Liver (tissue), 9 donors: ENCODE results near the gene ERH. TPM values are rescaled to one million over a fixed set of nuclear protein-coding genes. Genes with fewer than 3 reads are reported as not detected.

ENCODE experiments used
- DNase-seq: peaks from one replicate; pipeline ENCODE4 v3.0.0-alpha.2; 2017; ENCODE audit warnings: low spot score
- H3K27ac ChIP-seq, 2 donors: one replicate each; pipeline ENCODE4 v1.7.0; 2013; ENCODE audit warnings: inconsistent platforms in 2 of 2, low read length in 2 of 2, control low read depth in 1 of 2, low read depth in 1 of 2, mild to moderate bottlenecking in 1 of 2
- H3K27me3 ChIP-seq, 4 donors: one replicate each; pipeline versions ENCODE4 v1.6.1 to v1.7.0; 2013; ENCODE audit warnings: low read length in 3 of 4, inconsistent platforms in 1 of 4, mild to moderate bottlenecking in 1 of 4, moderate library complexity in 1 of 4; ENCODE audit not compliant: control insufficient read depth in 4 of 4, insufficient read depth in 4 of 4
- H3K36me3 ChIP-seq, 4 donors: one replicate each; pipeline versions ENCODE4 v1.6.1 to v1.7.0; 2013; ENCODE audit warnings: low read length in 3 of 4, mild to moderate bottlenecking in 3 of 4, low read depth in 1 of 4, moderate library complexity in 1 of 4; ENCODE audit not compliant: control insufficient read depth in 4 of 4, insufficient read depth in 3 of 4
- H3K4me1 ChIP-seq, 4 donors: one replicate each; pipeline versions ENCODE4 v1.6.1 to v1.7.0; 2013; ENCODE audit warnings: low read length in 3 of 4, mild to moderate bottlenecking in 3 of 4, moderate library complexity in 1 of 4; ENCODE audit not compliant: control insufficient read depth in 4 of 4, insufficient read depth in 4 of 4
- H3K4me3 ChIP-seq, 3 donors: one replicate each; pipeline versions ENCODE4 v1.6.1 to v1.7.0; 2013; ENCODE audit warnings: low read length in 3 of 3, control low read depth in 1 of 3, low read depth in 1 of 3, mild to moderate bottlenecking in 1 of 3
- H3K9ac ChIP-seq, 2 donors: one replicate each; pipeline ENCODE4 v1.7.0; 2013; ENCODE audit warnings: low read length in 2 of 2, mild to moderate bottlenecking in 2 of 2, moderate library complexity in 2 of 2, control low read depth in 1 of 2, low read depth in 1 of 2
- H3K9me3 ChIP-seq, 4 donors: one replicate each; pipeline versions ENCODE4 v1.6.1 to v1.7.0; 2013; ENCODE audit warnings: low read length in 3 of 4; ENCODE audit not compliant: control insufficient read depth in 4 of 4
- ATF3 ChIP-seq: IDR thresholded peaks from 2 replicates; pipeline ENCODE4 v1.6.1; 2016; ENCODE audit warnings: antibody characterized with exemption
- CTCF ChIP-seq: fragments of 150-350 bp; IDR thresholded peaks from 2 replicates; pipeline ENCODE4 v1.5.1; 2017; ENCODE audit warnings: improper control_type of control experiment, low read depth, low read length; ENCODE audit not compliant: missing input control
- FOXA1 ChIP-seq: IDR thresholded peaks from 2 replicates; pipeline ENCODE4 v1.6.1; 2016; ENCODE audit warnings: antibody characterized with exemption
- FOXA2 ChIP-seq: IDR thresholded peaks from 2 replicates; pipeline ENCODE4 v1.6.1; 2016; ENCODE audit warnings: antibody characterized with exemption
- GABPA ChIP-seq, 2 donors: IDR thresholded peaks in 1 of 2; conservative IDR thresholded peaks in 1 of 2; 2 replicates each; pipeline ENCODE4 v1.6.1; 2016; ENCODE audit warnings: antibody characterized with exemption in 2 of 2, mild to moderate bottlenecking in 1 of 2, moderate library complexity in 1 of 2
- HNF4A ChIP-seq, 2 donors: conservative IDR thresholded peaks; 2 replicates each; pipeline ENCODE4 v1.6.1; 2016; ENCODE audit warnings: antibody characterized with exemption in 2 of 2, mild to moderate bottlenecking in 2 of 2
- HNF4G ChIP-seq: IDR thresholded peaks from 2 replicates; pipeline ENCODE4 v1.6.1; 2016; ENCODE audit warnings: antibody characterized with exemption
- JUND ChIP-seq, 2 donors: IDR thresholded peaks; 2 replicates each; pipeline ENCODE4 v1.6.1; 2016; ENCODE audit warnings: antibody characterized with exemption in 2 of 2
- MAX ChIP-seq: IDR thresholded peaks from 2 replicates; pipeline ENCODE4 v1.6.1; 2016; ENCODE audit warnings: antibody characterized with exemption
- NR2F2 ChIP-seq: IDR thresholded peaks from 2 replicates; pipeline ENCODE4 v1.6.1; 2016; ENCODE audit warnings: antibody characterized with exemption
- RAD21 ChIP-seq, 2 donors: IDR thresholded peaks; 2 replicates each; pipeline ENCODE4 v1.6.1; 2016; ENCODE audit warnings: antibody characterized with exemption in 2 of 2, mild to moderate bottlenecking in 2 of 2
- RXRA ChIP-seq, 2 donors: IDR thresholded peaks; 2 replicates each; pipeline ENCODE4 v1.6.1; 2017 to 2018; ENCODE audit warnings: antibody characterized with exemption in 2 of 2, mild to moderate bottlenecking in 1 of 2
- SP1 ChIP-seq: IDR thresholded peaks from 2 replicates; pipeline ENCODE4 v1.6.1; 2018; ENCODE audit warnings: antibody characterized with exemption, mild to moderate bottlenecking
- TAF1 ChIP-seq: conservative IDR thresholded peaks from 2 replicates; pipeline ENCODE4 v1.6.1; 2016; ENCODE audit warnings: antibody characterized with exemption, mild to moderate bottlenecking
- YY1 ChIP-seq: IDR thresholded peaks from 2 replicates; pipeline ENCODE4 v1.6.1; 2016; ENCODE audit warnings: antibody characterized with exemption, mild to moderate bottlenecking
- ZBTB33 ChIP-seq: IDR thresholded peaks from 2 replicates; pipeline ENCODE4 v1.6.1; 2016; ENCODE audit warnings: antibody characterized with exemption
- WGBS: extraction: QIAGEN DNeasy Blood & Tissue Kit; methylation state at CpG from one replicate; pipeline ENCODE4 v1.1.7; 2013; 5-methylcytosine and 5-hydroxymethylcytosine counted together
- polyA plus RNA-seq, 2 donors: library from polyadenylated mRNA; stranded (reverse) in 1 of 2; unstranded in 1 of 2; fragments of 200-250 nt in 1 of 2; fragments of >200 nt in 1 of 2; fragmentation: Nextera tagmentation in 1 of 2; extraction: Ambion mirVana in 1 of 2; gene quantifications; one replicate each; pipeline versions ENCODE4 v1.2.1 to v1.2.3, GENCODE V29; 2013 to 2015
- total RNA-seq, 2 donors: library from RNA; depleted of rRNA; stranded (reverse); fragments of >200 nt; gene quantifications; one replicate each; pipeline ENCODE4 v1.2.3, GENCODE V29; 2014
- donor health status: healthy.
- donor health status: healthy.
- donor health status: healthy.
- donor health status: healthy.
- donor health status: healthy.

The ERH gene
- total and polyA plus RNA-seq, 4 donors = 49.2 to 78.0 (median 63.4) TPM

GRCh38 chr14:69401841-69402240 is 3.7 kb upstream of the ERH start (continued):
- TF ChIP-seq NR2F2 = no peak
- TF ChIP-seq GABPA (IDR thresholded peaks at IDR 0.05 in 1 of 2, conservative IDR thresholded peaks at IDR 0.05 in 1 of 2) = no peak

GRCh38 chr14:69400154-69400553 is 2.1 kb upstream of the ERH start:
- Histone ChIP-seq H3K4me1 (peaks cover 5 to 37% (median 33%) of the 10 kb centered on the region in 4 donors), H3K9ac (peak overlapping the region in 1 of 2 donors; percentile 30)
- 89% methylated on average over 6 of the region's 6 CpGs for WGBS

More at GRCh38 chr14:69400154-69400553, 2.1 kb upstream of the ERH start:
- H3K36me3 ChIP-seq = peaks cover 0 to 10% (median 4%) of the 10 kb centered on the region in 4 donors
- no peak overlapping the region for H3K27ac ChIP-seq
- no peaks in the 10 kb centered on the region for H3K9me3 ChIP-seq
- TF ChIP-seq FOXA1 = no peak
- TF ChIP-seq GABPA (IDR thresholded peaks at IDR 0.05 in 1 of 2, conservative IDR thresholded peaks at IDR 0.05 in 1 of 2) = no peak
- TF ChIP-seq RAD21 (IDR thresholded peaks at IDR 0.05) = no peak
- no peak for TF ChIP-seq SP1
- no peak for TF ChIP-seq RXRA (IDR thresholded peaks at IDR 0.05)
- TF ChIP-seq HNF4G = no peak
- no peak for TF ChIP-seq YY1
- TF ChIP-seq JUND (IDR thresholded peaks at IDR 0.05) = no peak
- no peak for TF ChIP-seq NR2F2
- no peak for TF ChIP-seq HNF4A (conservative IDR thresholded peaks at IDR 0.05)
- TF ChIP-seq TAF1 = no peak
- TF ChIP-seq ZBTB33 = no peak
- TF ChIP-seq FOXA2 = no peak
- no peak for TF ChIP-seq MAX
- TF ChIP-seq CTCF = no peak
- TF ChIP-seq ATF3 = no peak
- no peak for DNase-seq
- no peaks in the 10 kb centered on the region for H3K27me3 ChIP-seq
- no peak overlapping the region for H3K4me3 ChIP-seq
